HepG2 (cell line): ENCODE measurements around the gene MAPKAPK3. TPM values are rescaled to one million over a fixed set of nuclear protein-coding genes. Genes with fewer than 3 reads are reported as not detected.

Experiments used
- ATAC-seq: fragments of 200-7000 bp; cut with Tn5 transposase; 3 replicates; pipeline ENCODE4 v1.9.1; 2020; ENCODE audit warnings: mild to moderate bottlenecking, moderate library complexity
- BruUV-seq: library from RNA; stranded (reverse); fragments of 400-500 nt; replicated peaks from 2 replicates; lab custom pipeline; 2021; lab: Mats Ljungman, UMichigan
- CTCF ChIA-PET: fragments of 300-600 bp; formaldehyde crosslinking; extraction: SDS; loops from one replicate; lab custom pipeline; 2021; ENCODE audit warnings: low total read pairs, inconsistent platforms, low intra/inter-chr PET ratio; lab: Yijun Ruan, JAX
- POLR2A ChIA-PET: fragments of 350-600 bp; sonication (Branson Sonifier 250); formaldehyde crosslinking; loops from one replicate; lab custom pipeline; 2020; ENCODE audit warnings: antibody characterized with exemption, inconsistent platforms; lab: Yijun Ruan, JAX
- DNase-seq: peaks from one replicate; pipeline ENCODE4 v3.0.0-alpha.2; 2015; ENCODE audit warnings: low spot score
- FAIRE-seq: peaks from 3 replicates; lab custom pipeline; 2011; peaks lifted over from hg19 to GRCh38; lab: Jason Lieb, UNC
- H2AFZ ChIP-seq: one replicate; pipeline ENCODE4 v1.6.1; 2011; ENCODE audit warnings: low read length, inconsistent platforms
- H3K27ac ChIP-seq: fragments of 300-600 bp; 3 replicates; pipeline ENCODE4 v1.8.0; 2011; ENCODE audit warnings: mixed run types, mild to moderate bottlenecking, mixed read lengths, low read length, inconsistent platforms; ENCODE audit not compliant: insufficient read depth; ENCODE audit errors: extremely low read length
- H3K27me3 ChIP-seq, 2 experiments: fragments of 200-600 bp in 1 of 2; 2 replicates in 1 of 2; 3 replicates in 1 of 2; pipeline versions ENCODE4 v1.6.0 to v1.8.0; 2011; ENCODE audit warnings: low read length in 2 of 2, mild to moderate bottlenecking in 2 of 2, moderate library complexity in 2 of 2, inconsistent platforms in 1 of 2; ENCODE audit not compliant: insufficient read depth in 2 of 2, control insufficient read depth in 1 of 2
- H3K36me3 ChIP-seq, 2 experiments: fragments of 200-600 bp in 1 of 2; replicated peaks in 1 of 2; 2 replicates in 1 of 2; 3 replicates in 1 of 2; pipeline versions ENCODE4 v1.5.1 to v1.8.0; 2011; ENCODE audit warnings: low read length in 2 of 2, inconsistent platforms in 1 of 2; ENCODE audit not compliant: insufficient read depth in 2 of 2, control insufficient read depth in 1 of 2
- H3K4me1 ChIP-seq: 2 replicates; pipeline ENCODE4 v1.5.1; 2012; ENCODE audit warnings: low read length, inconsistent platforms; ENCODE audit not compliant: insufficient read depth
- H3K4me2 ChIP-seq: 2 replicates; pipeline ENCODE4 v1.6.0; 2011; ENCODE audit warnings: low read depth, low read length, inconsistent platforms
- H3K4me3 ChIP-seq, 3 experiments: fragments of 200-600 bp in 1 of 3; sonication (generic), shearing (Covaris generic) in 1 of 3; replicated peaks in 1 of 3; 2 replicates each; pipeline ENCODE4 v1.5.1; 2011 to 2016; ENCODE audit warnings: low read length in 3 of 3, inconsistent platforms in 2 of 3, low read depth in 2 of 3, mild to moderate bottlenecking in 2 of 3, control low read depth in 1 of 3, mixed read lengths in 1 of 3; ENCODE audit not compliant: insufficient read depth in 1 of 3
- H3K79me2 ChIP-seq: one replicate; pipeline ENCODE4 v1.6.1; 2011; ENCODE audit warnings: low read length, inconsistent platforms; ENCODE audit not compliant: insufficient read depth
- H3K9ac ChIP-seq: 2 replicates; pipeline ENCODE4 v1.6.0; 2011; ENCODE audit warnings: mild to moderate bottlenecking, low read depth, low read length, inconsistent platforms; ENCODE audit not compliant: insufficient read depth
- H3K9me3 ChIP-seq: 2 replicates; pipeline ENCODE4 v1.5.1; 2012; ENCODE audit warnings: mild to moderate bottlenecking, low read length
- H4K20me1 ChIP-seq: 2 replicates; pipeline ENCODE4 v1.6.0; 2011; ENCODE audit warnings: inconsistent platforms, mild to moderate bottlenecking, low read length, moderate library complexity; ENCODE audit not compliant: insufficient read depth
- ARNTL ChIP-seq: sonication (generic); formaldehyde crosslinking; IDR thresholded peaks from 2 replicates; pipeline ENCODE4 v1.4.0; 2020; ENCODE audit warnings: mild to moderate bottlenecking, missing genetic modification reagents
- NONO ChIP-seq, 2 experiments: fragments of 450-650 bp in 1 of 2; sonication (generic) in 1 of 2; formaldehyde crosslinking in 1 of 2; IDR thresholded peaks in 1 of 2; conservative IDR thresholded peaks in 1 of 2; 2 replicates each; pipeline versions ENCODE4 v1.6.1 to v1.8.0; 2017 to 2022; ENCODE audit warnings: mild to moderate bottlenecking in 1 of 2, missing genetic modification reagents in 1 of 2, moderate library complexity in 1 of 2
- POGZ ChIP-seq: sonication (generic); formaldehyde crosslinking; IDR thresholded peaks from 2 replicates; pipeline ENCODE4 v1.4.0; 2020; ENCODE audit warnings: mild to moderate bottlenecking, missing genetic modification reagents
- SETDB1 ChIP-seq: sonication (generic); formaldehyde crosslinking; IDR thresholded peaks from 2 replicates; pipeline ENCODE4 v1.5.1; 2020; ENCODE audit warnings: missing genetic modification reagents, mild to moderate bottlenecking, borderline replicate concordance
- ZNF660 ChIP-seq: sonication (generic); formaldehyde crosslinking; IDR thresholded peaks from 2 replicates; pipeline ENCODE4 v1.5.1; 2020; ENCODE audit warnings: mild to moderate bottlenecking, low read depth, missing genetic modification reagents, borderline replicate concordance
- ZNF883 ChIP-seq: sonication (generic); formaldehyde crosslinking; IDR thresholded peaks from 2 replicates; pipeline ENCODE4 v1.5.1; 2020; ENCODE audit warnings: mild to moderate bottlenecking, missing genetic modification reagents; ENCODE audit errors: not compliant biosample characterization
- WGBS: methylation state at CpG from one replicate; pipeline ENCODE4 v1.1.6; 2017; ENCODE audit warnings: low lambda C conversion rate; 5-methylcytosine and 5-hydroxymethylcytosine counted together
- in situ Hi-C: cut with HindIII; loops from 2 replicates; pipeline ENCODE4 v1.10.0; 2017; ENCODE audit warnings: low pct_unique_long_range_greater_than_20kb; ENCODE audit not compliant: extremely low pct_ligation_motif_present
- intact Hi-C: fragments of 100-400 bp; cut with micrococcal nuclease; formaldehyde crosslinking; loops from one replicate; pipeline ENCODE4 v1.10.0; 2022; ENCODE audit not compliant: unreplicated experiment
- polyA plus RNA-seq, 8 experiments: library from polyadenylated mRNA; depleted of rRNA in 3 of 8; stranded (reverse) in 7 of 8; unstranded in 1 of 8; fragments of >200 nt; fragmentation: Illumina TruSeq in 4 of 8; extraction: Trizol in 4 of 8; gene quantifications; 2 replicates each; pipeline versions ENCODE4 v1.2.1 to v1.2.3, GENCODE V29; 2011 to 2016; ENCODE audit warnings: low read depth in 4 of 8, missing spikeins in 1 of 8, mixed read lengths in 1 of 8; ENCODE audit not compliant: insufficient read depth in 1 of 8
- total RNA-seq, 5 experiments: library from RNA; depleted of rRNA; stranded (reverse); fragments of >200 nt; fragmentation: Illumina TruSeq; extraction: Trizol; gene quantifications; 2 replicates each; pipeline ENCODE4 v1.2.3, GENCODE V29; 2016; ENCODE audit warnings: low read depth in 1 of 5
- TF ChIP-seq, protein P1 (sequence below): sonication (generic); formaldehyde crosslinking; IDR thresholded peaks from 2 replicates; pipeline ENCODE4 v1.5.1; 2020; ENCODE audit warnings: mild to moderate bottlenecking, missing genetic modification reagents, borderline replicate concordance
- TF ChIP-seq, protein P2 (sequence below): fragments of 450-650 bp; IDR thresholded peaks from 2 replicates; pipeline ENCODE4 v1.6.1; 2016
- TF ChIP-seq, protein P3 (sequence below): sonication (generic); formaldehyde crosslinking; IDR thresholded peaks from 2 replicates; pipeline ENCODE4 v1.4.0; 2020; ENCODE audit warnings: missing genetic modification reagents

Gene MAPKAPK3
- total and polyA plus RNA-seq, 2 of the 13 experiments (the other 11 are each of a cell fraction or from before 2014, with no cell fraction given), result 39.9 to 41.2 TPM

DNA sequence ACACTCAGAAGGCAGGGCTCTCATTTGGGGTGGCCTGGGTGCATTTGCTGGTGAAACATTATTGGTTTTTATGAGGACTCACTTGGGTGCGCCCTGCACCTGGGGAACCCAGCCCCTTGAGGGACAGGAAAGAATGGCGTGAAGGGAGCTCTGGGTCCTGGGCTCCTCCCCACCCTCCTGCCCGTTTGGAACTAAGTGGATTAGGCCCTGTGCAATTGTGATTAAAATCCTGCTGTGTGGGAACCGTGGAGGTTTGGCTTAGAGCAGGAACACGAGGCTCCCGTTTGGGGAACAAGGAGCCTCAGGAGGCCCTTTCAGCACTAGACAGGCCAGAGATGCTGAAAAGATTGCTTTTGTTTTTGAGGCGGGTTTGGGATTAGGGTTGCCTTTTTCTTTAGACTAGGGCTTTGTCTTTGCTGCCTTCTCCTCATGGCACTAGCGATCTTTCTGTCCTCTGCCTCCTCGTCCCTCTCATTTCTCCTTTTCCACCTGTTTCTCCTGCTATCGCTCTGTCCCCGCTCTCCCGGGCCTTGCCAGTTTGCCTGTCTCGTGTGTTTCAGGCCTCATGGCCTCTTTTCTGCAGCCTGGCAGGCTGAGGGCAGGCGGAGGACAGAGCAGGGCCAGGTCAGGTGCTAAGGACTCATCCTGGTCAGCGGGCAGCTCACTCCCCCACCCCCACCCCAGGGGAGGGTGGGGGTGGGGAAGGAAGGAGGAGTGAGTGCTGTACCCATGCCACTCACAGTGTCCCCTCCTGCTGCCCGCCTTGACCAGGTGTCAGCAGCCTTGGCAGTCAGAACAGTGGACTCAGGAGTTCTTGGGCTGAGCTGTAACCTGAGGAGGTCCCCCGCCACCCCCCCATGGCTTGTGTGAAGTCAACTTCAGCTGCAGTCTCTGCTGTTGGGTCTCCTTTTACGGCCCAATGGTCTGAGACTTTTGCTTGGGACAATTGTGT is 8.6 kb downstream of the MAPKAPK3 start:
- ChIA-PET CTCF (no interaction called here), POLR2A (no interaction called here)
- no peak overlapping the region for H3K4me2 ChIP-seq
- H3K4me1 ChIP-seq, result peaks cover 16% of the 10 kb centered on the region
- H2AFZ ChIP-seq, result no peak overlapping the region
- in situ Hi-C loops (no loop called here), intact Hi-C loops (no loop called here)
- WGBS, result 94% methylated on average over 15 of the region's 18 CpGs
- ATAC-seq, result no peak
- no peak overlapping the region for H3K4me3 ChIP-seq
- no peaks in the 10 kb centered on the region for H4K20me1 ChIP-seq
- no peaks in the 10 kb centered on the region for H3K27me3 ChIP-seq
- H3K36me3 ChIP-seq, result peaks cover 3 to 11% of the 10 kb centered on the region in 2 experiments; a peak in 2 of 5 replicates
- no peak for DNase-seq
- H3K27ac ChIP-seq, result no peak overlapping the region
- BruUV-seq, result no TSS peak
- FAIRE-seq, result no peak
- no peaks in the 10 kb centered on the region for H3K9me3 ChIP-seq
- no peaks in the 10 kb centered on the region for H3K79me2 ChIP-seq
- H3K9ac ChIP-seq, result no peak overlapping the region
- TF ChIP-seq NONO (IDR thresholded peaks at IDR 0.05), result no peak
- no peak for TF ChIP-seq NONO (CRISPR knock-in tag; conservative IDR thresholded peaks at IDR 0.05)
- TF ChIP-seq, protein P1, sequence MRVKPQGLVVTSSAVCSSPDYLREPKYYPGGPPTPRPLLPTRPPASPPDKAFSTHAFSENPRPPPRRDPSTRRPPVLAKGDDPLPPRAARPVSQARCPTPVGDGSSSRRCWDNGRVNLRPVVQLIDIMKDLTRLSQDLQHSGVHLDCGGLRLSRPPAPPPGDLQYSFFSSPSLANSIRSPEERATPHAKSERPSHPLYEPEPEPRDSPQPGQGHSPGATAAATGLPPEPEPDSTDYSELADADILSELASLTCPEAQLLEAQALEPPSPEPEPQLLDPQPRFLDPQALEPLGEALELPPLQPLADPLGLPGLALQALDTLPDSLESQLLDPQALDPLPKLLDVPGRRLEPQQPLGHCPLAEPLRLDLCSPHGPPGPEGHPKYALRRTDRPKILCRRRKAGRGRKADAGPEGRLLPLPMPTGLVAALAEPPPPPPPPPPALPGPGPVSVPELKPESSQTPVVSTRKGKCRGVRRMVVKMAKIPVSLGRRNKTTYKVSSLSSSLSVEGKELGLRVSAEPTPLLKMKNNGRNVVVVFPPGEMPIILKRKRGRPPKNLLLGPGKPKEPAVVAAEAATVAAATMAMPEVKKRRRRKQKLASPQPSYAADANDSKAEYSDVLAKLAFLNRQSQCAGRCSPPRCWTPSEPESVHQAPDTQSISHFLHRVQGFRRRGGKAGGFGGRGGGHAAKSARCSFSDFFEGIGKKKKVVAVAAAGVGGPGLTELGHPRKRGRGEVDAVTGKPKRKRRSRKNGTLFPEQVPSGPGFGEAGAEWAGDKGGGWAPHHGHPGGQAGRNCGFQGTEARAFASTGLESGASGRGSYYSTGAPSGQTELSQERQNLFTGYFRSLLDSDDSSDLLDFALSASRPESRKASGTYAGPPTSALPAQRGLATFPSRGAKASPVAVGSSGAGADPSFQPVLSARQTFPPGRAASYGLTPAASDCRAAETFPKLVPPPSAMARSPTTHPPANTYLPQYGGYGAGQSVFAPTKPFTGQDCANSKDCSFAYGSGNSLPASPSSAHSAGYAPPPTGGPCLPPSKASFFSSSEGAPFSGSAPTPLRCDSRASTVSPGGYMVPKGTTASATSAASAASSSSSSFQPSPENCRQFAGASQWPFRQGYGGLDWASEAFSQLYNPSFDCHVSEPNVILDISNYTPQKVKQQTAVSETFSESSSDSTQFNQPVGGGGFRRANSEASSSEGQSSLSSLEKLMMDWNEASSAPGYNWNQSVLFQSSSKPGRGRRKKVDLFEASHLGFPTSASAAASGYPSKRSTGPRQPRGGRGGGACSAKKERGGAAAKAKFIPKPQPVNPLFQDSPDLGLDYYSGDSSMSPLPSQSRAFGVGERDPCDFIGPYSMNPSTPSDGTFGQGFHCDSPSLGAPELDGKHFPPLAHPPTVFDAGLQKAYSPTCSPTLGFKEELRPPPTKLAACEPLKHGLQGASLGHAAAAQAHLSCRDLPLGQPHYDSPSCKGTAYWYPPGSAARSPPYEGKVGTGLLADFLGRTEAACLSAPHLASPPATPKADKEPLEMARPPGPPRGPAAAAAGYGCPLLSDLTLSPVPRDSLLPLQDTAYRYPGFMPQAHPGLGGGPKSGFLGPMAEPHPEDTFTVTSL (CRISPR knock-in tag), result no peak
- TF ChIP-seq, protein P2, sequence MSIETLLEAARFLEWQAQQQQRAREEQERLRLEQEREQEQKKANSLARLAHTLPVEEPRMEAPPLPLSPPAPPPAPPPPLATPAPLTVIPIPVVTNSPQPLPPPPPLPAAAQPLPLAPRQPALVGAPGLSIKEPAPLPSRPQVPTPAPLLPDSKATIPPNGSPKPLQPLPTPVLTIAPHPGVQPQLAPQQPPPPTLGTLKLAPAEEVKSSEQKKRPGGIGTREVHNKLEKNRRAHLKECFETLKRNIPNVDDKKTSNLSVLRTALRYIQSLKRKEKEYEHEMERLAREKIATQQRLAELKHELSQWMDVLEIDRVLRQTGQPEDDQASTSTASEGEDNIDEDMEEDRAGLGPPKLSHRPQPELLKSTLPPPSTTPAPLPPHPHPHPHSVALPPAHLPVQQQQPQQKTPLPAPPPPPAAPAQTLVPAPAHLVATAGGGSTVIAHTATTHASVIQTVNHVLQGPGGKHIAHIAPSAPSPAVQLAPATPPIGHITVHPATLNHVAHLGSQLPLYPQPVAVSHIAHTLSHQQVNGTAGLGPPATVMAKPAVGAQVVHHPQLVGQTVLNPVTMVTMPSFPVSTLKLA, result no peak
- TF ChIP-seq, protein P3, sequence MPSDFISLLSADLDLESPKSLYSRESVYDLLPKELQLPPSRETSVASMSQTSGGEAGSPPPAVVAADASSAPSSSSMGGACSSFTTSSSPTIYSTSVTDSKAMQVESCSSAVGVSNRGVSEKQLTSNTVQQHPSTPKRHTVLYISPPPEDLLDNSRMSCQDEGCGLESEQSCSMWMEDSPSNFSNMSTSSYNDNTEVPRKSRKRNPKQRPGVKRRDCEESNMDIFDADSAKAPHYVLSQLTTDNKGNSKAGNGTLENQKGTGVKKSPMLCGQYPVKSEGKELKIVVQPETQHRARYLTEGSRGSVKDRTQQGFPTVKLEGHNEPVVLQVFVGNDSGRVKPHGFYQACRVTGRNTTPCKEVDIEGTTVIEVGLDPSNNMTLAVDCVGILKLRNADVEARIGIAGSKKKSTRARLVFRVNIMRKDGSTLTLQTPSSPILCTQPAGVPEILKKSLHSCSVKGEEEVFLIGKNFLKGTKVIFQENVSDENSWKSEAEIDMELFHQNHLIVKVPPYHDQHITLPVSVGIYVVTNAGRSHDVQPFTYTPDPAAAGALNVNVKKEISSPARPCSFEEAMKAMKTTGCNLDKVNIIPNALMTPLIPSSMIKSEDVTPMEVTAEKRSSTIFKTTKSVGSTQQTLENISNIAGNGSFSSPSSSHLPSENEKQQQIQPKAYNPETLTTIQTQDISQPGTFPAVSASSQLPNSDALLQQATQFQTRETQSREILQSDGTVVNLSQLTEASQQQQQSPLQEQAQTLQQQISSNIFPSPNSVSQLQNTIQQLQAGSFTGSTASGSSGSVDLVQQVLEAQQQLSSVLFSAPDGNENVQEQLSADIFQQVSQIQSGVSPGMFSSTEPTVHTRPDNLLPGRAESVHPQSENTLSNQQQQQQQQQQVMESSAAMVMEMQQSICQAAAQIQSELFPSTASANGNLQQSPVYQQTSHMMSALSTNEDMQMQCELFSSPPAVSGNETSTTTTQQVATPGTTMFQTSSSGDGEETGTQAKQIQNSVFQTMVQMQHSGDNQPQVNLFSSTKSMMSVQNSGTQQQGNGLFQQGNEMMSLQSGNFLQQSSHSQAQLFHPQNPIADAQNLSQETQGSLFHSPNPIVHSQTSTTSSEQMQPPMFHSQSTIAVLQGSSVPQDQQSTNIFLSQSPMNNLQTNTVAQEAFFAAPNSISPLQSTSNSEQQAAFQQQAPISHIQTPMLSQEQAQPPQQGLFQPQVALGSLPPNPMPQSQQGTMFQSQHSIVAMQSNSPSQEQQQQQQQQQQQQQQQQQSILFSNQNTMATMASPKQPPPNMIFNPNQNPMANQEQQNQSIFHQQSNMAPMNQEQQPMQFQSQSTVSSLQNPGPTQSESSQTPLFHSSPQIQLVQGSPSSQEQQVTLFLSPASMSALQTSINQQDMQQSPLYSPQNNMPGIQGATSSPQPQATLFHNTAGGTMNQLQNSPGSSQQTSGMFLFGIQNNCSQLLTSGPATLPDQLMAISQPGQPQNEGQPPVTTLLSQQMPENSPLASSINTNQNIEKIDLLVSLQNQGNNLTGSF, result no peak
- TF ChIP-seq ARNTL (CRISPR knock-in tag), result no peak
- TF ChIP-seq ZNF660, result no peak
- no peak for TF ChIP-seq ZNF883 (CRISPR knock-in tag)
- no peak for TF ChIP-seq SETDB1
- no peak for TF ChIP-seq POGZ (CRISPR knock-in tag)
